ENCODE data around the gene ULK1.
A peak's percentile ranks its signal among the peaks of the same experiment; 100 is the strongest.

ULK1 gene

GRCh38 chr12:131862084-131862441, 32.4 kb upstream of the ULK1 start:
- Histone ChIP-seq H3K4me3 (ENCODE audit: low read length in 2 of 2) (peak overlapping the region in 1 of 2 donors; percentile 33), H3K9me3 (replicated peaks in 1 of 2; ENCODE audit: control insufficient read depth in 2 of 2, insufficient read depth in 1 of 2, low read depth in 1 of 2, low read length in 2 of 2) (no peaks in the 10 kb centered on the region), H3K27me3 (ENCODE audit: control insufficient read depth in 3 of 3, insufficient read depth in 3 of 3, low read depth in 1 of 3, low read length in 3 of 3) (peaks cover 0 to 3% (median 0%) of the 10 kb centered on the region in 3 experiments), H3K36me3 (replicated peaks in 1 of 2; ENCODE audit: control insufficient read depth in 2 of 2, insufficient read depth in 2 of 2, low read length in 2 of 2) (no peaks in the 10 kb centered on the region), H2AK5ac (ENCODE audit: low read depth, low read length) (peak overlapping the region; percentile 22), H3K27ac (replicated peaks; ENCODE audit: low read length) (no peak overlapping the region), H2AFZ (ENCODE audit: low read length) (no peak overlapping the region), H2BK120ac (ENCODE audit: low read depth, low read length) (no peak overlapping the region), H2BK12ac (ENCODE audit: low read length) (peak overlapping the region; percentile 64), H2BK15ac (ENCODE audit: low read length) (peak overlapping the region; percentile 19), H3K4ac (ENCODE audit: low read length) (no peak overlapping the region), H4K91ac (ENCODE audit: low read depth, low read length, poor library complexity) (no peak overlapping the region), H3K18ac (ENCODE audit: low read length) (peak overlapping the region; percentile 79), H3K23ac (ENCODE audit: low read depth, low read length, poor library complexity) (no peak overlapping the region), H3K14ac (ENCODE audit: low read length) (no peak overlapping the region), H3K9ac (ENCODE audit: low read depth, low read length, poor library complexity) (no peak overlapping the region), H3K4me2 (ENCODE audit: insufficient read depth, low read length, poor library complexity, severe bottlenecking) (no peak overlapping the region), H2BK5ac (ENCODE audit: low read length) (no peak overlapping the region), H3K79me1 (ENCODE audit: low read depth, low read length) (no peaks in the 10 kb centered on the region), H4K8ac (ENCODE audit: low read depth, low read length) (no peak overlapping the region), H3K4me1 (ENCODE audit: control insufficient read depth in 2 of 2, insufficient read depth in 1 of 2, low read depth in 1 of 2, low read length in 2 of 2) (peaks cover 21 to 32% of the 10 kb centered on the region in 2 donors)
- DNase-seq (ENCODE audit: low spot score), result no peak
- no CpG with 5 or more reads among the region's 4 CpGs for WGBS, 2 donors (ENCODE audit: extremely low coverage in 2 of 2, insufficient read length in 2 of 2, insufficient replicate concordance in 1 of 2)

- Histone ChIP-seq H3K27me3 (ENCODE audit: control insufficient read depth in 3 of 3, insufficient read depth in 3 of 3, low read depth in 1 of 3, low read length in 3 of 3) (peaks cover 0 to 3% (median 0%) of the 10 kb centered on the region in 3 experiments), H3K9me3 (replicated peaks in 1 of 2; ENCODE audit: control insufficient read depth in 2 of 2, insufficient read depth in 1 of 2, low read depth in 1 of 2, low read length in 2 of 2) (no peaks in the 10 kb centered on the region), H3K27ac (replicated peaks; ENCODE audit: low read length) (no peak overlapping the region), H2BK12ac (ENCODE audit: low read length) (no peak overlapping the region), H3K4me1 (ENCODE audit: control insufficient read depth in 2 of 2, insufficient read depth in 1 of 2, low read depth in 1 of 2, low read length in 2 of 2) (peaks cover 21 to 32% of the 10 kb centered on the region in 2 donors), H3K4me2 (ENCODE audit: insufficient read depth, low read length, poor library complexity, severe bottlenecking) (no peak overlapping the region), H2BK15ac (ENCODE audit: low read length) (no peak overlapping the region), H3K9ac (ENCODE audit: low read depth, low read length, poor library complexity) (no peak overlapping the region), H3K4me3 (ENCODE audit: low read length in 2 of 2) (peak overlapping the region; percentile 5 to 31), H3K14ac (ENCODE audit: low read length) (no peak overlapping the region), H3K18ac (ENCODE audit: low read length) (no peak overlapping the region), H2BK5ac (ENCODE audit: low read length) (no peak overlapping the region), H4K8ac (ENCODE audit: low read depth, low read length) (no peak overlapping the region), H4K91ac (ENCODE audit: low read depth, low read length, poor library complexity) (no peak overlapping the region), H2AFZ (ENCODE audit: low read length) (peak overlapping the region; percentile 1), H2BK120ac (ENCODE audit: low read depth, low read length) (no peak overlapping the region), H3K36me3 (replicated peaks in 1 of 2; ENCODE audit: control insufficient read depth in 2 of 2, insufficient read depth in 2 of 2, low read length in 2 of 2) (no peaks in the 10 kb centered on the region), H3K4ac (ENCODE audit: low read length) (no peak overlapping the region), H2AK5ac (ENCODE audit: low read depth, low read length) (no peak overlapping the region), H3K23ac (ENCODE audit: low read depth, low read length, poor library complexity) (no peak overlapping the region), H3K79me1 (ENCODE audit: low read depth, low read length) (no peaks in the 10 kb centered on the region)
- no CpG with 5 or more reads among the region's 14 CpGs for WGBS, 2 donors (ENCODE audit: extremely low coverage in 2 of 2, insufficient read length in 2 of 2, insufficient replicate concordance in 1 of 2)
- DNase-seq (ENCODE audit: low spot score), result no peak
Observed at GRCh38 chr12:131862600-131862993, 31.8 kb upstream of the ULK1 start.

- H3K9ac ChIP-seq (ENCODE audit: low read depth, low read length, poor library complexity), result no peak overlapping the region
- peaks cover 0 to 3% (median 0%) of the 10 kb centered on the region in 3 experiments for H3K27me3 ChIP-seq (ENCODE audit: control insufficient read depth in 3 of 3, insufficient read depth in 3 of 3, low read depth in 1 of 3, low read length in 3 of 3)
- peak overlapping the region; percentile 68 for H2AFZ ChIP-seq (ENCODE audit: low read length)
- no peak overlapping the region for H4K8ac ChIP-seq (ENCODE audit: low read depth, low read length)
- H2AK5ac ChIP-seq (ENCODE audit: low read depth, low read length), result no peak overlapping the region
- peak; percentile 30 for DNase-seq (ENCODE audit: low spot score)
- peaks cover 21 to 32% of the 10 kb centered on the region in 2 donors for H3K4me1 ChIP-seq (ENCODE audit: control insufficient read depth in 2 of 2, insufficient read depth in 1 of 2, low read depth in 1 of 2, low read length in 2 of 2)
- H3K23ac ChIP-seq (ENCODE audit: low read depth, low read length, poor library complexity), result no peak overlapping the region
- H3K9me3 ChIP-seq (replicated peaks in 1 of 2; ENCODE audit: control insufficient read depth in 2 of 2, insufficient read depth in 1 of 2, low read depth in 1 of 2, low read length in 2 of 2), result no peaks in the 10 kb centered on the region
- H2BK5ac ChIP-seq (ENCODE audit: low read length), result no peak overlapping the region
- H3K79me1 ChIP-seq (ENCODE audit: low read depth, low read length), result no peaks in the 10 kb centered on the region
- no peak overlapping the region for H3K27ac ChIP-seq (replicated peaks; ENCODE audit: low read length)
- peak overlapping the region; percentile 44 for H3K18ac ChIP-seq (ENCODE audit: low read length)
- H3K14ac ChIP-seq (ENCODE audit: low read length), result no peak overlapping the region
- no peak overlapping the region for H2BK15ac ChIP-seq (ENCODE audit: low read length)
- H2BK12ac ChIP-seq (ENCODE audit: low read length), result no peak overlapping the region
- no peak overlapping the region for H3K4ac ChIP-seq (ENCODE audit: low read length)
- no peak overlapping the region for H3K4me3 ChIP-seq (ENCODE audit: low read length in 2 of 2)
- no peak overlapping the region for H3K4me2 ChIP-seq (ENCODE audit: insufficient read depth, low read length, poor library complexity, severe bottlenecking)
- no peak overlapping the region for H4K91ac ChIP-seq (ENCODE audit: low read depth, low read length, poor library complexity)
- peak overlapping the region; percentile 6 for H2BK120ac ChIP-seq (ENCODE audit: low read depth, low read length)
- WGBS, 2 donors (ENCODE audit: extremely low coverage in 2 of 2, insufficient read length in 2 of 2, insufficient replicate concordance in 1 of 2), result no CpG with 5 or more reads among the region's 20 CpGs
- H3K36me3 ChIP-seq (replicated peaks in 1 of 2; ENCODE audit: control insufficient read depth in 2 of 2, insufficient read depth in 2 of 2, low read length in 2 of 2), result no peaks in the 10 kb centered on the region
Observed at GRCh38 chr12:131862994-131863710, 31.3 kb upstream of the ULK1 start.

- Histone ChIP-seq H2AK5ac (ENCODE audit: low read depth, low read length) (no peak overlapping the region), H3K36me3 (replicated peaks in 1 of 2; ENCODE audit: control insufficient read depth in 2 of 2, insufficient read depth in 2 of 2, low read length in 2 of 2) (no peaks in the 10 kb centered on the region), H4K91ac (ENCODE audit: low read depth, low read length, poor library complexity) (no peak overlapping the region), H2BK5ac (ENCODE audit: low read length) (no peak overlapping the region), H3K23ac (ENCODE audit: low read depth, low read length, poor library complexity) (no peak overlapping the region), H3K18ac (ENCODE audit: low read length) (peak overlapping the region; percentile 53), H2BK12ac (ENCODE audit: low read length) (no peak overlapping the region), H2AFZ (ENCODE audit: low read length) (peak overlapping the region; percentile 68), H4K8ac (ENCODE audit: low read depth, low read length) (no peak overlapping the region), H2BK120ac (ENCODE audit: low read depth, low read length) (no peak overlapping the region), H3K14ac (ENCODE audit: low read length) (no peak overlapping the region), H2BK15ac (ENCODE audit: low read length) (no peak overlapping the region), H3K9me3 (replicated peaks in 1 of 2; ENCODE audit: control insufficient read depth in 2 of 2, insufficient read depth in 1 of 2, low read depth in 1 of 2, low read length in 2 of 2) (no peaks in the 10 kb centered on the region), H3K4me1 (ENCODE audit: control insufficient read depth in 2 of 2, insufficient read depth in 1 of 2, low read depth in 1 of 2, low read length in 2 of 2) (peaks cover 21 to 32% of the 10 kb centered on the region in 2 donors), H3K27me3 (ENCODE audit: control insufficient read depth in 3 of 3, insufficient read depth in 3 of 3, low read depth in 1 of 3, low read length in 3 of 3) (peaks cover 0 to 3% (median 0%) of the 10 kb centered on the region in 3 experiments), H3K4me3 (ENCODE audit: low read length in 2 of 2) (no peak overlapping the region), H3K27ac (replicated peaks; ENCODE audit: low read length) (peak overlapping the region; percentile 1), H3K9ac (ENCODE audit: low read depth, low read length, poor library complexity) (no peak overlapping the region), H3K4me2 (ENCODE audit: insufficient read depth, low read length, poor library complexity, severe bottlenecking) (no peak overlapping the region), H3K4ac (ENCODE audit: low read length) (no peak overlapping the region), H3K79me1 (ENCODE audit: low read depth, low read length) (no peaks in the 10 kb centered on the region)
- no CpG with 5 or more reads among the region's 24 CpGs for WGBS, 2 donors (ENCODE audit: extremely low coverage in 2 of 2, insufficient read length in 2 of 2, insufficient replicate concordance in 1 of 2)
- DNase-seq (ENCODE audit: low spot score), result no peak
Observed at GRCh38 chr12:131863711-131864396, 30.6 kb upstream of the ULK1 start.
